DND-41 (cell line): Measurements from ENCODE around the gene TSPAN12.

Experiments
- CTCF ChIP-seq: IDR thresholded peaks from 2 replicates; pipeline ENCODE4 v1.5.1; 2012; ENCODE audit warnings: borderline replicate concordance, low read length, moderate library complexity, mild to moderate bottlenecking; ENCODE audit not compliant: poor library complexity, severe bottlenecking; ENCODE audit errors: extremely low read depth
- EZH2 ChIP-seq: IDR thresholded peaks from 3 replicates; pipeline ENCODE4 v1.6.1; 2012; ENCODE audit warnings: borderline replicate concordance, low read depth, mild to moderate bottlenecking, moderate library complexity, low read length, inconsistent platforms; ENCODE audit not compliant: severe bottlenecking

- TF ChIP-seq CTCF (no peak), EZH2 (no peak)
Measured at GRCh38 chr7:120797026-120797645, 60.8 kb downstream of the TSPAN12 start.
